ENCODE measurements around the gene KCNJ16. TPM values are rescaled to one million over a fixed set of nuclear protein-coding genes. Genes with fewer than 3 reads are reported as not detected.

The KCNJ16 gene
- total RNA-seq, 2 donors from 2014 or later: 0.28 TPM; not detected in 1

- Histone ChIP-seq H3K9me3 (no peaks in the 10 kb centered on the region), H3K27ac (no peak overlapping the region), H3K4me3 (no peak overlapping the region), H3K36me3 (no peaks in the 10 kb centered on the region), H3K27me3 (replicated peaks; ENCODE audit: insufficient read depth) (no peaks in the 10 kb centered on the region), H3K4me1 (ENCODE audit: control insufficient read depth in 1 of 2, low read depth in 2 of 2) (no peaks in the 10 kb centered on the region)
- no peak for DNase-seq (ENCODE audit: low spot score)
- ATAC-seq (ENCODE audit: insufficient number of reproducible peaks, low FRiP score, low read depth): no peak
- TF ChIP-seq, protein P1, sequence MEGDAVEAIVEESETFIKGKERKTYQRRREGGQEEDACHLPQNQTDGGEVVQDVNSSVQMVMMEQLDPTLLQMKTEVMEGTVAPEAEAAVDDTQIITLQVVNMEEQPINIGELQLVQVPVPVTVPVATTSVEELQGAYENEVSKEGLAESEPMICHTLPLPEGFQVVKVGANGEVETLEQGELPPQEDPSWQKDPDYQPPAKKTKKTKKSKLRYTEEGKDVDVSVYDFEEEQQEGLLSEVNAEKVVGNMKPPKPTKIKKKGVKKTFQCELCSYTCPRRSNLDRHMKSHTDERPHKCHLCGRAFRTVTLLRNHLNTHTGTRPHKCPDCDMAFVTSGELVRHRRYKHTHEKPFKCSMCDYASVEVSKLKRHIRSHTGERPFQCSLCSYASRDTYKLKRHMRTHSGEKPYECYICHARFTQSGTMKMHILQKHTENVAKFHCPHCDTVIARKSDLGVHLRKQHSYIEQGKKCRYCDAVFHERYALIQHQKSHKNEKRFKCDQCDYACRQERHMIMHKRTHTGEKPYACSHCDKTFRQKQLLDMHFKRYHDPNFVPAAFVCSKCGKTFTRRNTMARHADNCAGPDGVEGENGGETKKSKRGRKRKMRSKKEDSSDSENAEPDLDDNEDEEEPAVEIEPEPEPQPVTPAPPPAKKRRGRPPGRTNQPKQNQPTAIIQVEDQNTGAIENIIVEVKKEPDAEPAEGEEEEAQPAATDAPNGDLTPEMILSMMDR (IDR thresholded peaks at IDR 0.05): no peak
Measured at GRCh38 chr17:70073310-70073709, 1.7 kb upstream of the KCNJ16 start.

GRCh38 chr17:70073799-70074198 is 1.2 kb upstream of the KCNJ16 start:
- no peak overlapping the region for H3K4me3 ChIP-seq

GRCh38 chr17:70074236-70074830 is 692 bp upstream of the KCNJ16 start:
- TF ChIP-seq, protein P1 (IDR thresholded peaks at IDR 0.05): no peak
- Histone ChIP-seq H3K4me1 (ENCODE audit: control insufficient read depth in 1 of 2, low read depth in 2 of 2) (no peaks in the 10 kb centered on the region), H3K36me3 (no peaks in the 10 kb centered on the region), H3K27me3 (replicated peaks; ENCODE audit: insufficient read depth) (no peaks in the 10 kb centered on the region), H3K4me3 (no peak overlapping the region), H3K9me3 (no peaks in the 10 kb centered on the region), H3K27ac (no peak overlapping the region)
- DNase-seq (ENCODE audit: low spot score) (no peak), ATAC-seq (ENCODE audit: insufficient number of reproducible peaks, low FRiP score, low read depth) (no peak)

More at GRCh38 chr17:70073799-70074198, 1.2 kb upstream of the KCNJ16 start:
- Histone ChIP-seq H3K4me1 (ENCODE audit: control insufficient read depth in 1 of 2, low read depth in 2 of 2) (no peaks in the 10 kb centered on the region), H3K27me3 (replicated peaks; ENCODE audit: insufficient read depth) (no peaks in the 10 kb centered on the region), H3K9me3 (no peaks in the 10 kb centered on the region), H3K27ac (no peak overlapping the region), H3K36me3 (no peaks in the 10 kb centered on the region)
- TF ChIP-seq, protein P1 (IDR thresholded peaks at IDR 0.05): no peak
- DNase-seq (ENCODE audit: low spot score) (no peak), ATAC-seq (ENCODE audit: insufficient number of reproducible peaks, low FRiP score, low read depth) (no peak)

DNA sequence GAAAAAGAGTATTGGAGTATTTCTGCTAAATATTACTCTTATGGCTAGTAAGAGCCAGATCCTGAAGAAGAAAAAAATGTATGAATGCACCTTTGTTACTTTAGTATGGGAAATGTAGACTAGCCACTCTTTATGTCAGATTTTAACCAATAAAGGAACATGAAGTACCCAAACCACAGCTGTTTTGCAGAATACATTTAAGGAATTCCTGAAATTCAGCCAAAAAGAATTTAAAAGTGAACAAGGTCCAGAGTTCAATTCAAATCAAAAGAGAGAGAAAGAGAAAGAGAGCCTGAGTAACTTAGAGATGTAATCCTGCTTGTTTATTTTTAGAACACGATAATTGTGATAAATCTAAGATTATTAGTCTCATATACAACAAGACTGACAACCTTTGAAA is 1.2 kb downstream of the KCNJ16 start:
- Histone ChIP-seq H3K27ac (no peak overlapping the region), H3K4me1 (ENCODE audit: control insufficient read depth in 1 of 2, low read depth in 2 of 2) (peaks cover 0 to 9% of the 10 kb centered on the region in 2 donors), H3K36me3 (no peaks in the 10 kb centered on the region), H3K27me3 (replicated peaks; ENCODE audit: insufficient read depth) (no peaks in the 10 kb centered on the region), H3K9me3 (no peaks in the 10 kb centered on the region), H3K4me3 (no peak overlapping the region)
- no peak for DNase-seq (ENCODE audit: low spot score)
- ATAC-seq (ENCODE audit: insufficient number of reproducible peaks, low FRiP score, low read depth): no peak
- TF ChIP-seq, protein P1 (IDR thresholded peaks at IDR 0.05): no peak

DNA sequence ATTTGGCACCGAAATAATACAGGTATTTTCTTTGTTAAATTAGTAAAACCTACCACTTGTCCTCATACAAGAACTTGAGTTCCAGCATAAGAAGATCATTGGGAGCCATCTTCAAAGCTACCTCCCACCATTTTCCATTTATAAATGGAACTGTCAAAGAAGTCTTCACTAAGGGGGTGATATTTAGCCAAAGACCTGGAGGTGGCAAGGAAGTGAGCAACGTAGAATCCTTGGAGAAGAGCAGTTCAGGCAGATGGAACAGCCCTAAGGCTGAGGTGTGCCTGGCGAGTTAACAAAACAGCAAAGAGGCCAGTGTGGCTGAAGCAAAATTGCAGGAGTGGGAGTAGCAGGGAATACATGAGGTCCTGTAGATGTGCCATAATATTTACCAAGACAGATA is 1.8 kb downstream of the KCNJ16 start:
- Histone ChIP-seq H3K27me3 (replicated peaks; ENCODE audit: insufficient read depth) (no peaks in the 10 kb centered on the region), H3K4me1 (ENCODE audit: control insufficient read depth in 1 of 2, low read depth in 2 of 2) (peaks cover 0 to 12% of the 10 kb centered on the region in 2 donors), H3K36me3 (no peaks in the 10 kb centered on the region), H3K27ac (no peak overlapping the region), H3K4me3 (no peak overlapping the region), H3K9me3 (no peaks in the 10 kb centered on the region)
- no peak for DNase-seq (ENCODE audit: low spot score)
- TF ChIP-seq, protein P1 (IDR thresholded peaks at IDR 0.05): no peak
- ATAC-seq (ENCODE audit: insufficient number of reproducible peaks, low FRiP score, low read depth): no peak
